MV-4-11 (cell line): ENCODE data around the gene PNPO.

Source experiments
- DNase-seq: peaks from one replicate; lab custom pipeline; 2025; lab: John Stamatoyannopoulos, UW

Gene PNPO

GRCh38 chr17:47941246-47942095, at the start of gene PNPO:
Gene PNPO (plus strand): TSS chr17:47941571. CDS start chr17:47941676, 105 bp downstream.
- DNase-seq, result peak; percentile 99

- no peak for DNase-seq
These were observed 46.6 kb upstream of the PNPO start for GRCh38 chr17:47894498-47895346.

GRCh38 chr17:47895347-47895855, 46.0 kb upstream of the PNPO start:
- no peak for DNase-seq

GRCh38 chr17:47895856-47896671, 45.3 kb upstream of the PNPO start, which contains the start of gene SP2:
Gene SP2 (plus strand): TSS chr17:47896236. CDS start chr17:47896287, 51 bp downstream.
- DNase-seq, result peak; percentile 100

- DNase-seq, result no peak
These were observed 44.5 kb upstream of the PNPO start for GRCh38 chr17:47896672-47897490.

GRCh38 chr17:47897561-47897960, 43.8 kb upstream of the PNPO start:
- DNase-seq, result no peak

- peak; percentile 86 for DNase-seq
These were observed 43.1 kb upstream of the PNPO start for GRCh38 chr17:47898241-47898640.

GRCh38 chr17:47899643-47900042, 41.7 kb upstream of the PNPO start:
- no peak for DNase-seq

- no peak for DNase-seq
These were observed 39.9 kb upstream of the PNPO start for GRCh38 chr17:47901423-47901822.

GRCh38 chr17:47902039-47902744, 39.2 kb upstream of the PNPO start:
- DNase-seq, result no peak

GRCh38 chr17:47905221-47905733, 36.1 kb upstream of the PNPO start:
- no peak for DNase-seq

GRCh38 chr17:47906443-47906842, 34.9 kb upstream of the PNPO start:
- DNase-seq, result no peak

- peak; percentile 81 for DNase-seq
These were observed 33.3 kb upstream of the PNPO start for GRCh38 chr17:47907932-47908562.

GRCh38 chr17:47913050-47913449, 28.3 kb upstream of the PNPO start:
- DNase-seq, result no peak

GRCh38 chr17:47914306-47914948, 26.9 kb upstream of the PNPO start:
- DNase-seq, result no peak

GRCh38 chr17:47915776-47916398, 25.5 kb upstream of the PNPO start:
- DNase-seq, result no peak

GRCh38 chr17:47916489-47917208, 24.7 kb upstream of the PNPO start:
- no peak for DNase-seq

- DNase-seq, result no peak
These were observed 23.8 kb upstream of the PNPO start for GRCh38 chr17:47917581-47917980.
